GDM1 (cell line): Measurements from ENCODE around the gene GALNT10.

ENCODE experiments used
- DNase-seq: peaks from one replicate; lab custom pipeline; 2025; lab: John Stamatoyannopoulos, UW

The GALNT10 gene

DNA sequence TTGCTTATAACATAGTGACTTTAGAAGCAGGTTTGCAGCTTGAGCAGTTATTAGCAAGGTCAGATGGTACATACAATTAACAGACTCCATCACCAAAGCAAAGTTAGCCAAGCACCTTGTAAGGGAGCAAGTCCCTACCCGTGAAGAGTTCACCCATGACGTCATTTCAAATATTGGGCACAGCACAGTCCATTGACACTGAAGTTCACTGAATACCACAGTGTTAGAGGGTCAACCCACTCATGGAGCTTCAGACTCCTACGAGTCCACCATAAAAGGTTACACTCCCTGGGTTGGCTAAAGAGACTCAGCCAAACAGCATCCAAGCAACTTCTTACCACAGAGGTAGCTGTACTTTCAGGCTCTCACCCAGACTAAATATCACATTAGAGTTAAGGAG is 77.5 kb downstream of the GALNT10 start:
- DNase-seq = no peak

DNA sequence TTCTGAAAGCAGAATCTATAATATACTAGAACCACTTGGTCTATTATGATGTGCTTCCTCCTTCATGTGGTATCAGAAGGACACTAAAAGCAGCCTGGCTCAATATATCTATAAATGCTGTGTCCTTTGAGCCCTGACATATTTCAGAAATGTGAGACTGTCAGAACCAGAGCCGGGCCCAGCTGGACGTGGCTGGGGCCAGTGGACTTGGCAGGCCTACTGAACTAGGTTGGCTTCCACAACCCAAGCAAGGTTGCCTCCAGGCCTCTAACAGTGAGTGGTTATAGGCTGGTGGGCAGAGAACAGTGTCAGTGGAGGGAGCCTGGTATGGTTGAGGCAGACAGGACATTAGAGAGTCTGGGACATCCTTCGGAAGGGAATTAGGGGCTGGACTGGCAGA is 78.9 kb downstream of the GALNT10 start:
- DNase-seq = no peak

DNA sequence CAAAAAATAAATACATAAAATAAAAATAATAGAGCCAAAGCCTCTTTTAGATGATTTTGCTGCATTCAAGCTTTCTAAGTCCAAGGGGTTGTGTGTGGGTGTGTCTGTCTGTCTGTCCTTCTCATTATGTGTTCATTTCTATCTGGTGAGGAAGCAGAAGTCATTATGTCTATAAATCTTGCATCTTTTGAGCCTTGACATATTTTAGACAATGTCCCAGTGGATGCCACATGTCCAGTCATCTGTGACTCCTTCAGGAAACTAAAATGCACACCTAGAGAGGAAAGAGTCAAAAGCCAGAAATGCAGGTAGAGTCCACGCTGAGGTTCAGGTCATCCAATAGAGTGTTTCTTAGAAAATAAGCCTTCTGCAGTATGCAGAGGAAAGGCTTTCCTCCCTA is 80.9 kb downstream of the GALNT10 start:
- no peak for DNase-seq

DNA sequence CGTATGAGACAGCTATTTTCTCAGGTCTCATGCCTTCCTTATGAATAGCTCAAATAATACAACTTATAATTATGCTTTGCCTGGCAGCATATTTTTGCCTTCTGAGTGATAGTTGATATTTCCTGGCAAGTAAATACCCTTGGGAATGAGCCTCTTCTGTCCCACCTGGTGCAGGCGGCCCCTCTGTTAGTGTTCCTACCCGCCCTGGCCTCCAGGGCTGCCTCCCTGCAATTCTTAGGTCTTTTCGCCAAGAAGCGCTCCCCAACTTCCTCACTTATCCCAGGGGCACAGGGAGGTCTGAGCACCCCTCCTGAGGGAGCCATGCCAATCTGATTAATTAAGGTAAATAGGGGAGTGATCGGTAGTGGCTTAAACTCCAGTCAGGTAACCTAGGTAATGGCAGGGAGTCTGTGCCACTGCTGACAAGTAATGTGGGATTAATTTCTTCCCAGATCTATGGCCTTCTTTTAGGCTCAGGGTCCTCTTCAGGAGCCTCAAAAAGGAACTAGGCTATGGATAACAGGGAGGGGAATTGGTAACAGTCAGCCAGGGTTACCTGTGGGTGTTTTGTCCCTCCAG is 81.5 kb downstream of the GALNT10 start:
- DNase-seq = no peak

DNA sequence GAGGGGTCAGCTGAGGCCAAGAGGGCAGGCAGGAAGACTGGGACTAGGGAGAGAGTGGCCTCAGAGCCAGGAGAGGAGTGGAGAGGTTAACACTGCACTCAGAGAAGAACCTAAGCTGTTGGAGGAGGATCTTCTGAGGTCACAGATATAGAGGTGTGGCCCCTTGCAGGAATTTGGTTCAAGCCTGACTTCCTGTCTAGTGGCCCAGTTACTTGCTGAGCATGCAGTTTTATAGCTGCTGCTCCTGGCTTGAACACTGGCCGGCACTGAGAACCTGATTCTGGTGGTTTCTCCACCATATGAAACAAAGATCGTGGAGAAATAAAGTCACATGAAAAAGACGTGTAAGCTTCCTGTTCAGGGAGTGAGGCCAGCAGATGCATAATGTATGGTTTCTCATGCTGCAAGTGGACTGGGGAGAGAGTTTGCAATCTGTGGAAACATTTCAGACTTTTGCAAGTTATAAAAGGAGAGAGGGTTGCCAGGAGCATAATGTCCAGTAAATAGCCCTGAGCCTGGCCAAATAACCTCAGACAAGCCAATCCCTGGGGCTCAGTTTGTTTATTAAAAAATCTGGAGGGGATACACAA is 82.6 kb downstream of the GALNT10 start:
- peak; percentile 27 for DNase-seq

DNA sequence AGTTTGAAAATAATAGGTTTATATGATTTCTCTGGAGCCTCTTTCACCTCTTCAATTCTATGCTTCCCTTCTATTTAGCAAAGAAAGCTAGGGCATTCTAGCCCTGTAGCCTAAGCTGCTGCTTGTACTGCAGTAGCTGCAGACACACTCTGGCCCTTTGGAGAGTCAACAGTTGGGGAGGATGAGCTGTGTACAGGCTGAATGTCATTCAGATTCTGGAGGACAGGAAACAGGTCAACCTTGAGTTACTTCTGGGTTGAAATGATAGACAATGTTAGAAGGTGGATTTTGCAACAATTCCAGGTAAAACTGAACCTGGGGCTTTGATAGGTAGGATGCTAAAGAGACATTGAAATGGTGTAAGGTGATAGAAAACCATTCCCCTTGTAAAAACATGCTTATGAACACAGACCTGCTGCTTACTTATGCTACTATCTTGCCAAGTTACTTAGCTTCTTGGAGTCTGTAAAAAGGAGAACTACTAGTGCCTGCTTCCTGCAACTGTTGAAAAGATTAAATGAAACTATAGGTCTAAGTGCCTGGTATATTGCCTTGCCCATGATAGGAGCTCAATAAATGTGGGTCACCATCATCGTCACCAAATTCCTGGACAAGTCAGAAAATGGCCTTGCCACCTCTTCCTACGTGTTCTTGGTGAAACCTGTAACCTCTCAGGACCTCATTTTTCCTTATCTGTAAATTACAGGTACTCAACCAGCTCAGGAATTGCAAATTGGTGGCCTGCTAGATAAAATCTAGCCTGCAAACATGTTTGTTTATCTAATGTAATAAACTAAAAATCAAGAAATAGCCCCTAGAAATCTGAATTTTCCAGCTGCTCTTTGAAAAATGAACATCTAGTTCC is 83.7 kb downstream of the GALNT10 start:
- DNase-seq = peak; percentile 41

DNA sequence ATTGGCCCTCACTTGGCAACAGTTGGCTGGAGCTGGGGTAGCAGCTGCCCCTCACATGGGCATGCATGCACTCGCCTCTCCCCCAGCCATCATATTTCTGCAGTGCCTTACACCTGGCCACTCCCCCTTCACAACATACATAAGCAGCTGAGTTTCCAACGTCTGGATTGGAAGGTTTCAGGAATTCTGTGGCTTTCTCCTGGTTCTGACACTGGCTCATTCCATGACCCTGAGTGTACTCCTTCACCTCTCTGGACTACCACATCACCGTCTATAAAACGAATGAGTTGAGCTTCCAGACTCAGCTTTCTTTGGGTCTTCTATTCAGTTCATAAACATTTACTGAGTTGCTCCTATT is 84.3 kb downstream of the GALNT10 start:
- DNase-seq = no peak

DNA sequence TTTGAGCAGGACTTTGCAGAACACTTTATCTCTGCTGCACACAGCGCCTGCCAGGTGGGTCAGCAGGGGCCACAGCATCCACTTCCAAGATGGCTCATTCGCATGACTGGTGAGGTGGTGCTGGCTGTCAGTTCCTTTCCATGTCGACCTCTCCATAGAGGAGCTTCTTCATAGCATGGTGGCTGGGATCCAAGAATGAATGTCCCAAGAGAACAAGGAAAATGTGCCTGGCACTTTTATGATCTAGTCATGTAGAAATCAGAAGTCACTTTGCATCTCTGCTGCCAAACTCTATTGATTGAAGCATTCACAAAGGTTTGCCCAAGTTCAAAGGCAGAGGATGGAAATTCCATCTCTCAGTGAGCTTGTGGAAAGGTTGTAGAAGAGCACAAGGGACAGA is 85.0 kb downstream of the GALNT10 start:
- no peak for DNase-seq

DNA sequence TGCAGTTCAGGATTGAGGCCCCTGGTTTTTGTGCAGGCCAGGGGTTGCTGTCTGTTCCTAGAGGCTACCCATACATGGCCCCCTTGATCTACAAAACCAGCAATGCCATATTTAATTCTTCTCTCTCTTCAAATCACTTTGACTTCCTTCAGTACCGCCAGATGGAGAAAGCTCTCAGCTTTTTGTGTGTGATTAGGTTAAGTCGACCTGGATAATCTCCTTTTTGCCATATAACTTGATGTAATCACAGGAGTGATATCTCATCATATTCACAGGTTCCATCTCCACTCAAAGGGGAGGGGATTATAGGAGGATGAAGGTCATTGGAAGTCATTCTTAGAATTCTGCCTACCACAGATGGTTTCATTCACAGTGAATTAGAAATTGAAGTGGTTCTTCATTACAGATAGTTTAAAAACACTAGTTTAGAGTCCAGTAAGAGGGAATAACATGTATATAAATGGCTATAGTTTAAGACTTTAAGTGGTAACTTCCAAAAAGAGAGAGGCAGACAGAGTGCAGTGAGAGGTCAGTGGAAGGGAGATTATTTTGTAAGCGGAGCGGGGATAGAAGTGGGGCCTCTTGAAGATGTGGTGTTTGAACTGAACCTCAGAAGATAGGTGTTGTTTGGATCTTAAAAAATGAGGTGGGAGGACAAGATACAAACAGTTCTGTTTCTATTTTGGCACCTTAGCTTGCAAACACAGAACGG is 85.9 kb downstream of the GALNT10 start:
- DNase-seq = no peak

DNA sequence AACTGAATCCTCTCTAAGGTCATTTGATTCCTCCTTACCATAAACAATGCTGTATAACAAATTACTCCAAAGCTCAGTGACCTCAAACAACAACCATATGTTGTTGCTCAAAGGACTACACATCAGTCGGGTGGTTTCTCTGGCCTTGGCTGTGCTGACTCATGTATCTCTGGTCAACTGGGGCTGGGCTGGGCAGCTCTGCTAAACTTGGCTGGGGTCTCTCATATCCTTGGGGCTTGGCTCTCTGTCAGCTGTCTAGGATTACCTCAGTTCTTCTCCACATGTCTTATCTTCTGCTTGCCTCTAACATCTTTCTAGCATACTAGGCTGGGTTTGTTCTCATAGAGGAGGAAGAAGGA is 86.4 kb downstream of the GALNT10 start:
- no peak for DNase-seq

DNA sequence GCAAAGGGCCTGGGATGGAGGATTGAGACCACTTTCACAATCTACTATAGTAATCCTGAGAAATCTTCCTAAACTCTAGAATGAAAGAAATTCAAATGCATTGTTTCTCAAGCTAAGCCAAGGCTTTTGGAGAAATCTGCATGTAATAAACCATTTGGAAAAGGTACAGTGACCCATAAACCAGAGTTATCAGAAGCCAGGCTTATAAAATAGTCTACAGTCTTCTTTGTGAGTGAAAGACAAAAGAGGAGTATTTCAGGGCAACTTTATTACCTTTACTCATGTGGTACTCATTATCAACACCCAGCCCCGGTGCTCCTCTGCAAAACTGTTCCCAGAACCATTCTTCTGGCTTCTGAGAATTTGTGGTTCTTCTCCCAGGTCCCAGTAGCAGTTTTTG is 87.0 kb downstream of the GALNT10 start:
- no peak for DNase-seq

DNA sequence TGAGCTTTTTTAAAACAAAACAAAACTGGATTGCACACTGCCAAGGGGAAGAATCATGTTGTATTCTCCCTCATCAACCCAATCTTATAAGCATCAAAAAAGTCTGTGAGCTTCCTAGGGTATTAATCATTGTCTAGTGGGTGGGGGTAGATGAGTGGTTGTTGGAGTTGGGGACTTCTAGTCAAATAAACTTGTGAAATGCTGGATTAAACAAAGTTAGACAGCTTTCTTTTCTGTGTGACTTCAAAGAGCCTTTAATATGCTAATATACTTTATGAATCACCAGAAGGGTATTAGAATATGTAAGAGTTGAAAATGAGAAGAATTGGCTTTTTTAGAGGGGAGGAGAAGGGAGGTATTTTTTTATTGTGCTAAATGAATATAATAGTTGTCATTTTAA is 87.7 kb downstream of the GALNT10 start:
- DNase-seq = no peak

DNA sequence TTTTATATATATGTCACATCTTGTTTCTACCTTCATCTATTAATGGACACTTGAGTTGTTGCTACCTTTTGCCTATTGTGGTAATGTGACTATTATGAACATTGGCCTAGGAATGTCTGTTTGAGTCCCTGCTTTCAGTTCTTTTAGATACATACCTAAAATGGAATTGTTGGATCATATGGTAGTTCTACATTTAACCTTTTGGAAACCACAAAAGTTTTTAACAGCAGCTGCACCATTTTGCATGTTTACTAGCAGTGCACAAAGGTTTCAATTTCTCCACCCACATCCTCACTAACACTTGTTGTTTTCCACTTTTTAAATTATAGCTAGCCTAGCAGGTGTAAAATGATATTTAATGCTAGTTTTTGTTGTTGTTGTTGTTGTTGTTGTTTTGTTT is 88.4 kb downstream of the GALNT10 start:
- no peak for DNase-seq

DNA sequence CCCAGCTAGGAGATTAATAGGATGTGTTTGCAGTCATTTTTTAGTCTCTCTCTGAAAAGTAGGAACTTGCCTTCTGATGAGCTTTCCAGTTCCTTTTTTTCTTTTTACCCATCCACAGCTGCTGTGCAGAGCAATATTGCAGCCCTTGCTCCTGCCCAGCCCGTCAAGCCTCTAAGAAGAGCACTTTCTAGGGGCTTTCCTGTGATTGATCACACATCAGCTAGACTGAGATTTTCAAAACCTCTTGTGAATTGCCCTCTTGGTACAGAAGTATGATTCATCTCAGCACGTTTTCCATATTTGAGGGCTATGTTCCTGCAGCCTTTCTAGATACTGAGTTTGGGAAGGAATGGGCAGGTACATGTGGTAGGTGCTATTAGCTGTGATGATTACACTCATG is 93.9 kb downstream of the GALNT10 start:
- DNase-seq = peak; percentile 29

DNA sequence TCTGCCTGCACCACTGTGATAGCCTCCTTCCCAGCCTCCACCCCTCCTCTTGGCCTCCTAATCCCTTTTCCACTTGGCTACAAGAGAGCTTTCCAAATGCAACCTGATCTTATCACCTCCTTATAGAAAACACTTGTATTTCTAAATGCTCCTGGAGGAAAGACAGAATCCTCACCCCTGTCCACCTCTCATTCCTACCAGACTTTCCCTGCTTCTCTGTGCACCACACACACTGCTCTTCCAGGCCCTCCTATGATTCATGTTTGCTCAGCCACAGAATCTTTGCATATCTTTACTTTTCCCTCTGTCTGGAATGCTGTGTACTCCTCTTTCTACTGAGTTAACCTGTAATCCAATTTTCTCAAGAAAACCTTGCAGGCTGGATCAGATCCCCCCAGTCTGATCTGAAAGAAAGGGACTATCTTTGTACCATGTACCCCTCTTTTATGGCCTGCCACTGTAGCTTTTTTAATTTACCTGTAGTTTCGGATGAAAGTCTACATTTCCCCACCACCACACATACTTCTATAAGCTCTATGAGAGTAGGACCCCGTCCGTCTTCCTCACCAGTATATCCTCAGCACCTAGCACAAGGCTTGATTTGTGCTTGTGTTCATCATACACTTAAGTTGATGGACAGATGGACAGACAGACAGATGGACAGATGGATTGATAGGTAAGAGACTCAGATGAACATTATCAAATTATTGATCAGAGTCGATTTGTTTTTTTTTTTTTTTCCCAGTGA is 95.3 kb downstream of the GALNT10 start:
- no peak for DNase-seq

DNA sequence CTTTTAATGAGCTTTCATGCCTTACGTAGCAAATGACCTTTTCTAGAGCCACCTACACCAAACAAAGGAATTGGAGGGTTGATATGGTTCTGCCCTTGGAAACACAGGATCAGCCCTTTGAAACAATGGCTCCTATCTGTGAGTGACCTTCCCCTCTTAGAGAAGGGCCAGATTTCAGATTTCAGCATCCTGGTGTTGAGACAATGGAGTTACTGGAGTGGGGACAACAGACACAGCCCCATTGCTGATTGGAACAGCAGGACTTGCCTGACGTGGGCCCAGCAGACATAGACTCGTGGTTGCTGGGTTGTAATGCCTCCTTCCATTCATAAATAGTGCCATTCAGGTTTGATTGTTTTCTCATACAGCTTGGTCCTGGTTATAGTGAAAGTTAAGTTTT is 96.0 kb downstream of the GALNT10 start:
- no peak for DNase-seq

DNA sequence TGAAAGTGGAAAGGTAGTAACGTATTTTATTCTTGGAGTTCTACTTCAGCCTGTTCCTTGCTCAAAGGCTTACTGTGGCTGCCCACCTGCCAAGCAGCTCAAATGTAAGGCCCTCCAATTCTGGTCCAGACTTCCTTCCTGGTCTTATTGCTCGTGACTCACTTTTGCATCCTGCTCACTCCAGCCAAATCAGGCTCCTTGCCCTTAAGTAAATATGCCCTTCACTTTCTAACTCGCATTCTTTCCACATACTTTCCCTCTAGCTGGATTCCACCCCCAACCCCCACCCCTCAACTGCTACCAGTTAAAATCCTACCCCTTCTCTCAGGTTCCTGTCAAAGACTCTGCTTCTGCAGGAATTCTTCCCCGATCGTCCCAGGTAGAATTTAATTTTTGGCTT is 96.6 kb downstream of the GALNT10 start:
- DNase-seq = no peak

DNA sequence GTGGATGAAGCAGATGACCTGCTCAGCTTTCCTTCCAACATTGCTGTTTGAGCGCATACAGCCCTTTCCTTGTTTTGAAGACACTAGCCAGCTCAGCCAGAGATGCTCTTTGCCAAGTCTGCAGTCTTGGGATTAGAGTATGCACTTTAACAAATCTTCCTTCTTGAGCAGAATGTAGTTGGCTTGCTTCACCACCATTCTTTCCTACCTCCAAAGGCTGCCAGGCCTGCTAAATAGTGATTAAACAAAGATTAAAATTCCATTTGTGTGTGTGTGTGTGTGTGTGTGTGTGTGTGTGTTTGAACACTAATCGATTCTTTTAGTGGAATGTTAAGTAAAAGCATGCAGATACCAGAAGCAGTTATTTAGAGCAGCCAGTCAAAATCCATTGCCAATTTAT is 97.6 kb downstream of the GALNT10 start:
- no peak for DNase-seq

DNA sequence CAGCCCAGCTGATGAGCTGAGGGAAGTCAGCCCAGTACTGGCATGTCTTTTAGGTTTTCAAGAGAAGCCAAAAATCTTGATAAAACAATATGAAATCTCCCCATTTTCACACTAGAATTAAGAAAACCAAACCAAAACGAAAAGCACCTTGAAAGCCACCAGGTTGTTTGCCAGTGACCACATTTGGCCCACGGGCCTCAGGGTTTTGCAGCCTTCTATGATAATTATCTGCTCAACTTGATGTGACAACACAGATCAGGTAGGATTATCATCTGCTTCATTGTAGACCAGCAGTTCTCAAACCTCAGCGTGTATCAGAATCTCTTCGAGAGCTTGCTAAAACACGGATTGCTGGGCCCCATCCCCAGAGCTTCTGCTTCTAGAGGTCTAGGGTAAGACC is 101.4 kb downstream of the GALNT10 start:
- DNase-seq = no peak

DNA sequence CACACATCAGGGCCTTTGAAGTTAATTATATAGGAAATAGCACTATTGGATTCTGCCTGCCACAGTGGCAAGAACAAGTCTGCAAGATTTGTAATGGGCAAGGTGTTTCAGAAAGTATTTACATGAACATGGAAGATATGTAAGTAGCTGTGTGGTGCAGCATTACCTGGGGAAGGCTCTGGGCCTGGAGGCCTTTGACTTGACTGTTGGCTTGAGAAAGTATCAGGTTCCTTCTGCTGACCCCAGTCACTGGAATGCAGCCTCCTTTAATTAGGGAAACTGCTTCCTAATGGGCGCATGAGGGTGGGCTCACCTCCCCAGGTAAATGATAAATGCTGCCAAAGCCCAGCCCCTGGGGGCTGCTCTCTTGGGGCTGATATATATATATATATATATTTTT is 102.7 kb downstream of the GALNT10 start:
- no peak for DNase-seq

DNA sequence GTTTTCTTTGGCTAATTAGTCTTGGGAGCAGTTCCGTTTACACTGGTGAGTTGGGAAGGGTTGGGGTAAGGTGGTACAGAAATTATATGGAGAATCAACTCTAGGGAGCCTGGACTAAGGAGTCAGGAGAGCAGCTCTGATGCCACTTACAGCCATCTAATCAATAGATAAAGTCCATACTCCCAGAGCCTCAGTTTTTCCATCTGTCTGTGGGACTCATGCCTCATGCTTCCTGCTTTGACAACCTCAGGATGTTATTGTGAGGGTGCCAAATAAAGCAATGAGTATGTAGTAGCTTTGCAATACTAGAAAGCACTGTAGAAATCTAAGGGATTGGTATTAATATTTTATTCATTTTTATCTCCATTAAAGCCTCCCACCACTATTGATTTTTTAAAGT is 105.0 kb downstream of the GALNT10 start:
- DNase-seq = no peak

DNA sequence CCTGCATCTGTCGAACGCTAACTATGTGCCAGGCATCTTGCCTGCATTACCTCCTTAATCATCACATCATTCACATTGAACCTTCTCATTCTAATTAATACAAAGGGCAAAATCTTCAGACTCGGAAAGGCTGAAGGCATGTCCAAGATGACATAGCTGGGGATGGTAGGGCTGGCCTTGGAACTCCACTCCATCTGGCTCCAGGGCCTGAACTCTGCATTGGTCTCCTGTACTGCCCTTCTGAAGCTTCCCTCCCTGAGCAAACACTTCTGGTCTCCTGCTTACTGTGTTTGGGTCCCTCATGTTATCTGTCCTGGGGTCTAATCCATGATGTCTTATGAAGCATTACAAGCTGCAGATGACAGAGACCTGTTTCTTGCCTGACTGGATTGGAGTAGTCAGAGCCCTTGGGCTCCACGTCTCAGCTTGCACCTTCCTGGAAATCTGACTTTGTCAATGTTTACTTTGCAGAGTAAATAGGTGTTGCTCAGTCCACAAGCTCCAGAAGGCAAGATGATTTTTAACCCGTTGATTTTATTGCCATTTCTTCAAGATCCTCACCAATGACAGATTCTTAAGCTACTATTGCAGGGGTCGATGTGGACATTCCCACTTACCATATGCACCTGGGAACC is 106.1 kb downstream of the GALNT10 start:
- no peak for DNase-seq
